Parietal lobe (tissue), 1 donor: Measurements from ENCODE around the gene AGO4. TPM values are rescaled to one million over a fixed set of nuclear protein-coding genes. Genes with fewer than 3 reads are reported as not detected.

Experiments used
- total RNA-seq: library from RNA; depleted of rRNA; stranded (reverse); fragments of >200 nt; gene quantifications from one replicate; pipeline ENCODE4 v1.2.3, GENCODE V29; 2014

AGO4 gene
- 122 TPM for total RNA-seq

DNA sequence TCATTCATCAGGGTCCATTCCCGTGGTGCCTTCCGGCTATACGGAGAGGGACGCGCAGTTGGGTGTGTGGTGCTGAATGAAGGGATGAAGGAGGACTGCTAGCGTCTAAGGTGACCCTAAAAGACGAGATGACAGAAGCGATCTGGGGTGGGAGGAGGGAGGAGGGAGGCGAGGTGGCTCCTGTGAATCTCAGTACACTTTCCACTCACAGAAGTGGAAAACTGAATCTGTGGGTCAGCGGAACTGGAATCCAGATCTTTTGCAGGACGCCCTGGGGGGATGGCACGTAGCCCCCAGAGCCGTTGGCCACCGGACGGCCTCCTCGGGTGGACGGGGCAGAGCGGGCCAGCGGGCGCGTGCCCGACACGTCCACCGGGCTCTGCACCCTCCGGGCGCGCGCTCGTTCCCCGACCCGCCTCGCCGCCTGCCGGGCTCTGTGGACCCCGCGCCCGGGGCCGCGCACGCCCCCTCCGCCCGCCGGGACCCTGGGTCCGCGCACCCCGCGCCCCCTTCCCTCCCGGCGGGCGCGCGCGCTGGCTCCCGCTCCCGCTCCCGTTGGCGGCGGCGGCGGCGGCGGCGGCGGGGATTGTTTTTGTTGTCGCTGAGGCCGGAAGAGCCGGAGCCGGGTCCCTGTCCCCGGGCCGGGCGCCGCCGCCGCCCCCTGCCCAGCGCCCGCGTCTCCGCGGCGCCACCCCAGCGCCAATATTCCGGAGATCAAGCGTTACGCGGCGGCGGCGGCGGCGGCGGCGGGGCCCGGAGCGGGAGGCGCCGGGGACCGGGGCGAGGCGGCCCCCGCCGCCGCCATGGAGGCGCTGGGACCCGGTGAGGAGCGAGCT is at the start of gene AGO4:
Gene AGO4 (plus strand): TSS at position 403 of the 836 bp plus-strand sequence. CDS start 401 bp downstream, at position 804.

GRCh38 chr1:35882945-35883634 is 75.3 kb downstream of the AGO4 start, which contains the start of gene AGO1:
Gene AGO1, plus strand, starts transcription at chr1:35883209. Its CDS starts 213 bp downstream, at chr1:35883422.

Other genes with a start within 250 kb of the AGO4 start
- 0.31 TPM for gene TFAP2E, start 234.7 kb upstream of the AGO4 start, total RNA-seq
- 22.2 TPM for gene PSMB2, start 166.5 kb upstream of the AGO4 start, total RNA-seq
- gene C1orf216, start 89.1 kb upstream of the AGO4 start, total RNA-seq: 63.5 TPM
- 4.4 TPM for gene CLSPN, start 38.0 kb upstream of the AGO4 start, total RNA-seq
- 33.5 TPM for gene AGO1, start 75.2 kb downstream of the AGO4 start, total RNA-seq
- gene AGO3, start 123.1 kb downstream of the AGO4 start, total RNA-seq: 61.7 TPM